ENCODE measurements around the gene CYP27B1. TPM values are rescaled to one million over a fixed set of nuclear protein-coding genes. Genes with fewer than 3 reads are reported as not detected.

The CYP27B1 gene
- total RNA-seq, 2 donors from 2014 or later, result 0.81 to 2.2 TPM

DNA sequence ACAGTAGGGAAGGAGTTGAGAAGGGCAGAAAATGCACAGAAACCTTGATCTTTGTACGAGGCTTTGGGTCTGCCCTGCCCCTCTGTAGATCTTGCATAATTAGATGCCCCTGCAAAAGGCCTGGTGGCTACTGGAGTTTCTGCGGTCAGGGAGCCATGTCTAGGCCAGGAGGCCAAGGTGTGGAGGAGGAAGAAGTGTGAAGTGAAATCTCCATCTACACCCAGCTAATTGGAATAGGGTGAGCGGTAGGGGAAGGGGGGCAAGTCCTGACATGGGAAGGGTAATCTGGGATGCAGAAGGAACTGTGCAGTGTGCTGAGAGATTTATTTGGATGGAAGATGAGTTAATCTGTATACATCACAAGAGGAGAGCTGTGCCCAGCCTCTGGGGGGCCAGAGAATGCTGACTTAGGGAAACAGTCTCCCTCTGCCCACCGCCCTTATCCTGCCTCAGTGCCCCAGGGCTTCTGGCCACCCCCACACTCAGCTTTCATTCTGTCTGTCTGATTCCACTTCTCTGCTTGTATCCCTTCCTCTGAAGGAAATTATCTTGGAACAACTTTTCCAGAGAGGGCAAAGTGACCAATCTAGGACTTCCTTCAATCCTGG lies 5.4 kb downstream of the CYP27B1 start:
- H3K9me3 ChIP-seq, result no peaks in the 10 kb centered on the region
- DNase-seq (ENCODE audit: low spot score), result no peak
- no peak overlapping the region for H3K27ac ChIP-seq
- TF ChIP-seq, protein P1, sequence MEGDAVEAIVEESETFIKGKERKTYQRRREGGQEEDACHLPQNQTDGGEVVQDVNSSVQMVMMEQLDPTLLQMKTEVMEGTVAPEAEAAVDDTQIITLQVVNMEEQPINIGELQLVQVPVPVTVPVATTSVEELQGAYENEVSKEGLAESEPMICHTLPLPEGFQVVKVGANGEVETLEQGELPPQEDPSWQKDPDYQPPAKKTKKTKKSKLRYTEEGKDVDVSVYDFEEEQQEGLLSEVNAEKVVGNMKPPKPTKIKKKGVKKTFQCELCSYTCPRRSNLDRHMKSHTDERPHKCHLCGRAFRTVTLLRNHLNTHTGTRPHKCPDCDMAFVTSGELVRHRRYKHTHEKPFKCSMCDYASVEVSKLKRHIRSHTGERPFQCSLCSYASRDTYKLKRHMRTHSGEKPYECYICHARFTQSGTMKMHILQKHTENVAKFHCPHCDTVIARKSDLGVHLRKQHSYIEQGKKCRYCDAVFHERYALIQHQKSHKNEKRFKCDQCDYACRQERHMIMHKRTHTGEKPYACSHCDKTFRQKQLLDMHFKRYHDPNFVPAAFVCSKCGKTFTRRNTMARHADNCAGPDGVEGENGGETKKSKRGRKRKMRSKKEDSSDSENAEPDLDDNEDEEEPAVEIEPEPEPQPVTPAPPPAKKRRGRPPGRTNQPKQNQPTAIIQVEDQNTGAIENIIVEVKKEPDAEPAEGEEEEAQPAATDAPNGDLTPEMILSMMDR (IDR thresholded peaks at IDR 0.05), result no peak
- H3K4me3 ChIP-seq, result no peak overlapping the region
- H3K36me3 ChIP-seq, result peaks cover 14% of the 10 kb centered on the region
- H3K4me1 ChIP-seq (ENCODE audit: control insufficient read depth in 1 of 2, low read depth in 2 of 2), result peaks cover 15 to 25% of the 10 kb centered on the region in 2 donors
- H3K27me3 ChIP-seq (replicated peaks; ENCODE audit: insufficient read depth), result no peaks in the 10 kb centered on the region
- ATAC-seq (ENCODE audit: insufficient number of reproducible peaks, low FRiP score, low read depth), result no peak

DNA sequence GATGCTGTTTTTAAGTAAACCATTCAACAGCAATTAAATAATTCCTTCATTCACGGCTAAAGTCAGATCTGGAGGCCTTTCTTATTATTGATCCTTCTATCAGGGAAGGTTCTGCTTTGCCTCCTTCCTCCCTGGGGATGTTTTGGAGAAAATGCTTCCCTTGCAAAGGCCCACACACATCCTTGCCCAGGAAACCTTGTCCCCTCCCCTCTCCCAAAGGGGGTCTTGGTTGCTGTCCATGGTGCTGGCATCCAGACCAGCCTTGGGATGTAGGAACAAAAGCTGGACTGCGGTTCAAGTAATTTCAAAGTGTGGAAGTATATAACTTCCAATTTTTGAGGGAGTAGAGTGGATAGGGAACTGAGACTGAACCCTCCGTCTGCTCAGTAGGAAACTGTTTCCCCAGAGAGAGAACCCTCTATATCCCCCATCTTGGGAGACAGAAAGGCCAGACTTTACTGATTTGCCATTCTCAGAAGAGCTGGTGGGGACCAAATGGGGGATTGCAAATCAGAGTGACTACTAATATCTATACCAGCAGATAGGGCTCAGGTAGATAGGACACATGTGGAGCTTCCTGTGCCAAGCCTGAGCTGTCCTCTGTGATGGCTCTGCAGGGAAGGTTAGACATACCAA lies 6.4 kb downstream of the CYP27B1 start:
- no peaks in the 10 kb centered on the region for H3K27me3 ChIP-seq (replicated peaks; ENCODE audit: insufficient read depth)

DNA sequence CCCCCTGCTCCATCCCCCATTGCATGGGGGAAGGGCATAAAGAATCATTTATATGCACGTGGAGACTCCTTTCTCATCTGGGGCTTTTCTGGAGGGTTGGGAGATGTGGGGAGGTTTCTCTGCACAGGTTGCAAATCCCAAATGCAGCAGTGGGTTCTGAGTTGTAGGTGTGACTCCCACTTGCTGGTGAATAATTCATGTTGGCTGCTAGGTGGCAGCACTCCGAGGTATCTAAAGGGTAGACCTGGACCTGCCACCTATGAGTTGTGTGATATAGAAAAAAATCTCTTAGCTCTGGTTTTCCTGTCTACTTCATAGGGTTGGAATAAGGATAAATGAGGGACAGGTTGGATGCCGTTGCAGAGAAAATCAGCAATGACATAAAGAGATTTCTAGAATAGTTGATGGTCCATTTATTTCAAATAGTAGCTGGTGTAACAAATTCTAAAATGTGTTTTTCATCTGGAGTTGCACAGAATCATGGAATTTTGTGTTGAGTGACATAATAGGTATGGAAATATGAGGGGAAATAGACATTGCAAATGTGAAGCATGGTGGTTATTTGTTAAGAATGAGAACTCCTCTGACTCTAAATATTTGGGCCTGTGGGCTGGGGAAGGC lies 7.4 kb downstream of the CYP27B1 start:
- Histone ChIP-seq H3K36me3 (peaks cover 14% of the 10 kb centered on the region), H3K27ac (no peak overlapping the region), H3K4me3 (no peak overlapping the region), H3K27me3 (replicated peaks; ENCODE audit: insufficient read depth) (no peaks in the 10 kb centered on the region), H3K4me1 (ENCODE audit: control insufficient read depth in 1 of 2, low read depth in 2 of 2) (peaks cover 10 to 15% of the 10 kb centered on the region in 2 donors), H3K9me3 (no peaks in the 10 kb centered on the region)
- DNase-seq (ENCODE audit: low spot score) (no peak), ATAC-seq (ENCODE audit: insufficient number of reproducible peaks, low FRiP score, low read depth) (no peak)
- TF ChIP-seq, protein P1 (IDR thresholded peaks at IDR 0.05), result no peak

More for the DNA sequence above, 6.4 kb downstream of the CYP27B1 start:
- Histone ChIP-seq H3K4me1 (ENCODE audit: control insufficient read depth in 1 of 2, low read depth in 2 of 2) (peaks cover 15 to 23% of the 10 kb centered on the region in 2 donors), H3K4me3 (no peak overlapping the region), H3K36me3 (peaks cover 14% of the 10 kb centered on the region), H3K9me3 (no peaks in the 10 kb centered on the region), H3K27ac (no peak overlapping the region)
- no peak for ATAC-seq (ENCODE audit: insufficient number of reproducible peaks, low FRiP score, low read depth)
- TF ChIP-seq, protein P1 (IDR thresholded peaks at IDR 0.05), result no peak
- DNase-seq (ENCODE audit: low spot score), result no peak

DNA sequence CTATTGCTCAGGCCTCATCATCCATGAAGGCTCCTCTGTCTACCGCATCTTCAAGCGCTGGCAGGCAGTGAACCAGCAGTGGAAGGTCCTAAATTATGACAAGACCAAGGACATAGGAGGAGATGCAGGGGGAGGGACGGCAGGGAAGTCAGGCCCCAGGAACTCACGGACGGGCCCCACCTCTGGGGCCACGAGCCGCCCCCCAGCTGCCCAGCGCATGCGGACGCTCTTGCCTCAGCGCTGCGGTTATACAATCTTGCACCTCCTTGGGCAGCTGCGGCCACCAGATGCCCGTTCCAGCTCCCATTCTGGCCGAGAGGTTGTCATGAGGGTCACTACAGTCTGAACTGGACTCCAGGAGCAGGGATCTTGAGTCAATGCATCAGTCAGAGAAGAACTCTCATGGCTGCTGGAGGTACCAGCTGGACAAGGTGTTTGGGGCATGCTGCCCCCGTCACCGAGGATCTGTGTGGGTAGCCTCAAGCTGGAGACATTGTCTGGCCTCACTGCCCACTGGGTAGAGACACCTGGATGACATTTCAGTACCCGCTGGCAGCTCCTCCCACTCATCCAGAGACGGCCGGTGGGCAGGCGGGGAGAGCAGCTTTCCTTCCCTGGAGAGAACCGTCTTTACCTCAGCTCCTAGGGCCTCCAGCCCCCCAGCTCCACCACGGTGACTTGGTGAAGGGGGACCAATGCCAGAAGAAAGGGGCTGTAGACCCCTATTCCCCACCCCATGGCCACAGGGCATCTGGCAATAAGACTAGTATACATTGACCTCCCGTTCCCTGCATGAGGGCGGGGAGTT lies 8.1 kb downstream of the CYP27B1 start:
- TF ChIP-seq, protein P1 (IDR thresholded peaks at IDR 0.05), result no peak
- Histone ChIP-seq H3K27me3 (replicated peaks; ENCODE audit: insufficient read depth) (no peaks in the 10 kb centered on the region), H3K9me3 (no peaks in the 10 kb centered on the region), H3K36me3 (peaks cover 14% of the 10 kb centered on the region), H3K4me1 (ENCODE audit: control insufficient read depth in 1 of 2, low read depth in 2 of 2) (peaks cover 12 to 17% of the 10 kb centered on the region in 2 donors), H3K4me3 (no peak overlapping the region), H3K27ac (no peak overlapping the region)
- ATAC-seq (ENCODE audit: insufficient number of reproducible peaks, low FRiP score, low read depth) (no peak), DNase-seq (ENCODE audit: low spot score) (no peak)

DNA sequence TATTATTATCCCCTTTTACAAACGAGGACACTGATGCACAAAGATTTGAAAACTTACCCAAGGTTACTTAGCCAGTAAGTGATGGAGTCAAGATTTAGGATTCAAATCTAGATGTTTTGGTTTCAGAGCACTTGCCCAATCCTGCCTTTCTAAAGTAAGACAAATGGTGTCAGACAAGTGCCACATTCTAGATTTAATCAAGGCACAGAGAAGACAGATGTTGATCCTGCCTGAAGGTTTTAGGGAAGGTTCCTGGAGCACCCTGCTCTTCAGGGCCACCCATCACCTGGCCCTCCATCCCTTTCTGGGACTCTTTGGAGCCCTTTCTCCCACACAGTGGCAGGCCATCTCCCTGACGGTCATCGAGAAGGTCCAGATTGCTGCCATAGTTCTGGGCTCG lies 9.1 kb downstream of the CYP27B1 start:
- DNase-seq (ENCODE audit: low spot score) (no peak), ATAC-seq (ENCODE audit: insufficient number of reproducible peaks, low FRiP score, low read depth) (no peak)
- TF ChIP-seq, protein P1 (IDR thresholded peaks at IDR 0.05), result no peak
- H3K27me3 ChIP-seq (replicated peaks; ENCODE audit: insufficient read depth), result no peaks in the 10 kb centered on the region
- H3K4me3 ChIP-seq, result no peak overlapping the region
- no peaks in the 10 kb centered on the region for H3K9me3 ChIP-seq
- peaks cover 15 to 20% of the 10 kb centered on the region in 2 donors for H3K4me1 ChIP-seq (ENCODE audit: control insufficient read depth in 1 of 2, low read depth in 2 of 2)
- no peak overlapping the region for H3K27ac ChIP-seq
- peaks cover 14% of the 10 kb centered on the region for H3K36me3 ChIP-seq

All from thoracic aorta (tissue), 2 donors.